HEK293T (cell line): ENCODE results near the gene ATXN7.
A peak's percentile ranks its signal among the peaks of the same experiment; 100 is the strongest.

Experiments used
- CTCF ChIA-PET: fragments of 350-600 bp; formaldehyde crosslinking; extraction: SDS; loops from one replicate; lab custom pipeline; 2021; ENCODE audit warnings: antibody characterized with exemption, inconsistent platforms; lab: Yijun Ruan, JAX
- POLR2A ChIA-PET: fragments of 350-600 bp; formaldehyde crosslinking; extraction: SDS; loops from one replicate; lab custom pipeline; 2020; ENCODE audit warnings: antibody characterized with exemption, inconsistent platforms; lab: Yijun Ruan, JAX
- DNase-seq: peaks from one replicate; pipeline ENCODE4 v3.0.0; 2012; ENCODE audit warnings: mixed read lengths; ENCODE audit errors: extremely low spot score
- ARNT ChIP-seq: fragments of 450-650 bp; IDR thresholded peaks from 2 replicates; pipeline ENCODE4 v1.6.1; 2017; ENCODE audit warnings: mild to moderate bottlenecking
- BHLHE40 ChIP-seq: fragments of 450-650 bp; IDR thresholded peaks from 2 replicates; pipeline ENCODE4 v1.6.1; 2016; ENCODE audit warnings: mild to moderate bottlenecking, moderate library complexity, borderline replicate concordance
- CTBP1 ChIP-seq: fragments of 450-650 bp; IDR thresholded peaks from 2 replicates; pipeline ENCODE4 v1.6.1; 2016; ENCODE audit warnings: borderline replicate concordance
- ELF4 ChIP-seq: fragments of 450-650 bp; IDR thresholded peaks from 2 replicates; pipeline ENCODE4 v1.6.1; 2017; ENCODE audit warnings: antibody characterized with exemption
- FOXA1 ChIP-seq: fragments of 450-650 bp; IDR thresholded peaks from 2 replicates; pipeline ENCODE4 v1.6.1; 2016; ENCODE audit warnings: mild to moderate bottlenecking
- FOXK2 ChIP-seq: fragments of 450-650 bp; IDR thresholded peaks from 2 replicates; pipeline ENCODE4 v1.6.1; 2016; ENCODE audit warnings: mild to moderate bottlenecking
- FOXM1 ChIP-seq: fragments of 450-650 bp; IDR thresholded peaks from 2 replicates; pipeline ENCODE4 v1.6.1; 2017; ENCODE audit warnings: mild to moderate bottlenecking, borderline replicate concordance
- HDGF ChIP-seq: fragments of 450-650 bp; IDR thresholded peaks from 2 replicates; pipeline ENCODE4 v1.6.1; 2017; ENCODE audit warnings: antibody characterized with exemption, borderline replicate concordance
- L3MBTL2 ChIP-seq: fragments of 450-650 bp; conservative IDR thresholded peaks from 2 replicates; pipeline ENCODE4 v1.6.1; 2016; ENCODE audit warnings: mild to moderate bottlenecking
- LEF1 ChIP-seq: fragments of 450-650 bp; IDR thresholded peaks from 2 replicates; pipeline ENCODE4 v1.6.1; 2017; ENCODE audit warnings: mild to moderate bottlenecking, borderline replicate concordance
- NFRKB ChIP-seq: fragments of 450-650 bp; IDR thresholded peaks from 2 replicates; pipeline ENCODE4 v1.6.1; 2016; ENCODE audit warnings: mild to moderate bottlenecking, moderate library complexity
- PKNOX1 ChIP-seq: fragments of 450-650 bp; IDR thresholded peaks from 2 replicates; pipeline ENCODE4 v1.6.1; 2016
- SP1 ChIP-seq: fragments of 450-650 bp; IDR thresholded peaks from 2 replicates; pipeline ENCODE4 v1.6.1; 2017
- SUZ12 ChIP-seq: fragments of 450-650 bp; IDR thresholded peaks from 2 replicates; pipeline ENCODE4 v1.6.1; 2016; ENCODE audit warnings: mild to moderate bottlenecking
- TARDBP ChIP-seq: fragments of 450-650 bp; IDR thresholded peaks from 2 replicates; pipeline ENCODE4 v1.6.1; 2016
- ZNF384 ChIP-seq: fragments of 450-650 bp; IDR thresholded peaks from 2 replicates; pipeline ENCODE4 v1.6.1; 2016

Gene ATXN7

DNA sequence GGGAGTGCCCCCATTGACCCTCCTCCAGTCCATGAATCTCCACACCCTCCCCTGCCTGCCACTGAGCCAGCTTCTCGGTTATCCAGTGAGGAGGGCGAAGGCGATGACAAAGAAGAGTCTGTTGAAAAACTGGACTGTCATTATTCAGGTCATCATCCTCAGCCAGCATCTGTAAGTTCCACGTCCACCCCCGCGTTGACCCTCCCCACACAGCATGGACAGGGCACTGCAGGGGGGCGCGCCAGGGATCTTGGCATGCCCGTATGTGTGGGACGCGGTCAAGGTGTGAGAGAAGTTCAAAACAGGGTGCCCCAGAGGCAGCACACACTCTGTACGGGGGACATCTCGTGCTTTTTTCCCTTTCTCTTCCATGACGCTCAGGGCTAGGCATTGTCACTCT, 126.5 kb downstream of the ATXN7 start:
- no peak for TF ChIP-seq HDGF
- no peak for TF ChIP-seq LEF1
- TF ChIP-seq SUZ12: no peak
- DNase-seq: no peak
- ChIA-PET CTCF (no interaction called here), POLR2A (no interaction called here)

DNA sequence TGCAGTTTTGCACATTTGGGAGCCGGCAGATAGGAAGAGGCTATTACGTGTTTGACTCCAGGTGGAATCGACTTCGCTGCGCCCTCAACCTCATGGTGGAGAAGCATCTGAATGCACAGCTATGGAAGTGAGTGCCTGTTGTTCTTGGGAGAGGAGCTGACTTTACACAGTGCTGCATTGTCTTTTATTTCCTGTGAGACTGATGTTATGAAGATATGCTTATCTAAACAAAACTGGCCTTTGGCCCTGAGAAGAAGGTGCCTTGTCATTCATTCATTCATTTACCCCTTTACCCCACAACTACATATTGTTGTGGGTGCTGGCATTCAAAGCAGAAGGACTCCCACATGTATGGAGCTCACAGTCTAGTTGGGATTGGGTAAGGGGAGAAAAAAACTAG, 127.1 kb downstream of the ATXN7 start:
- DNase-seq: no peak
- TF ChIP-seq SUZ12 (no peak), ZNF384 (no peak), SP1 (no peak), PKNOX1 (no peak), NFRKB (no peak), LEF1 (no peak), HDGF (no peak), ELF4 (no peak), L3MBTL2 (no peak)
- ChIA-PET POLR2A (no interaction called here), CTCF (no interaction called here)

DNA sequence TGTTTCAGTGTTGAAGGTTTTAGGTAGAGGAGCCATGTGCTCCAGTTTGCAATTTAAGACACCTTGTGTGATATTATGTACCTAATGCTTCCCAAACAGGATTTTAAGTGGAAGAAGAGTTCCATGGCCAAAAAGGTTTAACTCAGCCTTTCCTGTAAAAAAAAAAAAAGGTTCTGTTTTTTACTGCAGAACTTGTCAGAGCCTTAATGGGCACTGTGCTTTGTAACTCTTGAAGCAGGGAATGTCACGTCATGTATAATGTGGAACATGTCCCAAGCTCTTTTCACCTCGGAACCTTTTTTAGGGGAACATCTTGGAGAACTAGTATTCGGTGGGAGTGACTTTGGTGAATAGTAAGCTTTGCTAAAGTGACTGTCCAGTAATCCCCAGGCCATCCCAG, 128.0 kb downstream of the ATXN7 start:
- CTCF ChIA-PET: interaction anchor here (0.7 to 1.6 kb wide), 2 partner anchors 13 to 84 kb away, joined by 3 to 5 read pairs; no protein-coding TSS in a partner anchor

DNA sequence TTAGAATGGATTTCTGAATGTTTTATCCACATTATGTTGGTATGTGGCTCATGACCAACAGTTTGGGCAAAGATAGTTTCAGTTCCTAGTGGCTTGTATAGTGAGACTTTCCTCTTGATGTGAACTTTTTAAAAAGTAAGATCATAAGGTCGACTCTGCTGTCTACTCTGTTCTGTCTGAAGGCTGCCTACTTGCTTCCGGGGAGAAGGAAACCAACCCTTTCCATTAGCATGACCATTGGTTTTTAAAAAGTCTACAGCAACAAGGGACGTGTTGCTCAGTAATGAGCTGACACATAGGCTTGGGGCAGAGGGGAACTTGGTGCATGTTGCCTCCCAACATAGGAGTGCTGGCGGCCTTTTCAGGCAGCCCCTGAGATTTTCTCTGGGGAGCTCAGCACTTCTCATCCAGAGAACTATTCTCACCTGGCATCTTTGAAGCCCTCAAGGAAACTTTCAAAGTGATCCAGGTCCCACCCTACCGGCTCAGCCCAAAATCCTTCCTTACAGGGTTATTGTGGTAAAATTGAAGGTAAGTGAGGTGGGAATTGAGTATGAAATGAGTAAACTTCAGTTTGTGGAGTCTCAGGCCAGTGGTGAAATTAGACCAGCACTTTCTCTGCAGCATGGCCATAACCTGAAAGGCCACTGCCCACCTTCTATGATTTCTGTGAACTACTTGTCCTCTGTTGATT, 129.0 kb downstream of the ATXN7 start:
- no peak for DNase-seq
- POLR2A ChIA-PET: no interaction called here
- CTCF ChIA-PET: interaction anchor here (1.1 to 1.6 kb wide), 2 partner anchors 14 to 643 kb away, joined by 5 to 8 read pairs; no protein-coding TSS in a partner anchor
- TF ChIP-seq ELF4 (no peak), SUZ12 (no peak), LEF1 (no peak), CTBP1 (no peak), ZNF384 (no peak), FOXM1 (no peak), SP1 (no peak), TARDBP (no peak), NFRKB (no peak), L3MBTL2 (no peak), PKNOX1 (no peak)

More for the DNA sequence above, 128.0 kb downstream of the ATXN7 start:
- DNase-seq: no peak
- POLR2A ChIA-PET: no interaction called here
- TF ChIP-seq FOXM1 (no peak), ARNT (no peak), CTBP1 (no peak), ZNF384 (no peak), BHLHE40 (no peak), L3MBTL2 (no peak), FOXK2 (no peak), TARDBP (no peak), FOXA1 (no peak), SP1 (no peak), SUZ12 (no peak), NFRKB (no peak)

- peak; percentile 80 for DNase-seq
- TF ChIP-seq ARNT: peak; percentile 71; the same call in 1 of the 2 replicates
- no peak for TF ChIP-seq FOXM1
- CTCF ChIA-PET: interaction anchor here (1.1 kb wide), 1 partner anchor 644 kb away, joined by 8 read pairs; no protein-coding TSS in a partner anchor
- POLR2A ChIA-PET: no interaction called here
These were observed 130.0 kb downstream of the ATXN7 start for GRCh38 chr3:63993653-63994079.

GRCh38 chr3:63995086-63995485, 131.4 kb downstream of the ATXN7 start:
- ChIA-PET CTCF (interaction anchor here (0.6 kb wide), 1 partner anchor 111 kb away, joined by 4 read pairs; no protein-coding TSS in a partner anchor), POLR2A (no interaction called here)
- DNase-seq: no peak
- TF ChIP-seq SUZ12 (no peak), NFRKB (no peak), L3MBTL2 (no peak), ELF4 (no peak), TARDBP (no peak)

DNA sequence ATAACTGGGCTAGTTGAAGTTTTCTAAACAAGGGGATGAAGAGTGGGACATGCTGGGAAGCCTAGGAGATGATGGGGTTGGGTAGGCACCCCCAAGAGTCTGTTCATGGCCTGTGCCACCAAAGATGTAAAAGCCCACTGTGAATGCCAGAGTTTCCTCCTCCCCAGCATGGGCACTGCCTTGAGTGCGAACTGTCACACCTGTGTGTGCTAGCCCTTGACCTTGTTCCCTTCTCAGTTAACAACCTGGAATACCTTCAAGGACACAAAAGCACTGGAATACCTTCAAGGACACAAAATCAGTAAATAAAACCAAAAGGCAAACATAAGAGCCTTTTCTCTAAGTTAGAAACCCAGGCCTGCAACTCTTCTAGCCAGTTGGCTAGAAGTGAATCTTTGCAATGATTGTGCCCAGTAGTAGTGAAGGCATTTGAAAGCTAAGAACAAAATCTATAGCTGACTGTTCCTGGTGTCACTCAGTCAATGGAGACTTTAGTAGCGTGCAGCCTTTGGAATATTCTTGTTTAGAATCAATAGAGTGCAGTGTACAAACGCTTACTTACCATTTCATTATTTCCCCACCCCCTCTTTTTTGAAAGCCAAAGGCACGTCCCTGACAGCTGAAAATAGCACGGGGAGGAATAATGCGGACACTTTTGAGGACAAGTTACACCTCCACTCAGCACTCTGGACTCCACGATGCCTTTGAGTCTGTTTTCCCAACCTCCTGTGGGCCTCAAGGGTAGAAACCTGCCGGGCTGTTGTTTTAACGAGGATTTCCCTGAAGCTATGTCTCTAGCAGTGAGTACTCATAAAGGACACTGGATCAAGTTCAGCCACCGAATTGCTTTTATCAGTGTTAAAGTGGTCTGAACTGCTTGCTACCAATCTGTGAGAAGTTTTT, 135.4 kb downstream of the ATXN7 start:
- TF ChIP-seq BHLHE40: no peak
- no peak for TF ChIP-seq CTBP1
- no peak for TF ChIP-seq ARNT
- no peak for TF ChIP-seq SP1
- TF ChIP-seq FOXK2: no peak
- TF ChIP-seq NFRKB: no peak
- TF ChIP-seq ZNF384: no peak
- TF ChIP-seq LEF1: no peak
- no peak for TF ChIP-seq TARDBP
- no peak for TF ChIP-seq SUZ12
- no peak for TF ChIP-seq FOXA1
- TF ChIP-seq PKNOX1: no peak
- no peak for TF ChIP-seq FOXM1
- no peak for TF ChIP-seq ELF4
- no peak for TF ChIP-seq HDGF
- TF ChIP-seq L3MBTL2: no peak
- DNase-seq: no peak
- ChIA-PET POLR2A (interaction anchor here (0.6 kb wide), 1 partner anchor 115 kb away, joined by 4 read pairs; no protein-coding TSS in a partner anchor), CTCF (no interaction called here)
